GM21619 (cell line): Measurements from ENCODE around the gene COL5A3.
"Not testable (repeated sequence)": the region's sequence is repeated elsewhere in the genome, so short reads cannot be mapped to it uniquely, and the experiment has no call there.

Experiments used
- ATAC-seq: cut with Tn5 transposase; IDR thresholded peaks from one replicate; pipeline ENCODE4 v1.9.1; 2021; ENCODE audit not compliant: unreplicated experiment

COL5A3 gene

DNA sequence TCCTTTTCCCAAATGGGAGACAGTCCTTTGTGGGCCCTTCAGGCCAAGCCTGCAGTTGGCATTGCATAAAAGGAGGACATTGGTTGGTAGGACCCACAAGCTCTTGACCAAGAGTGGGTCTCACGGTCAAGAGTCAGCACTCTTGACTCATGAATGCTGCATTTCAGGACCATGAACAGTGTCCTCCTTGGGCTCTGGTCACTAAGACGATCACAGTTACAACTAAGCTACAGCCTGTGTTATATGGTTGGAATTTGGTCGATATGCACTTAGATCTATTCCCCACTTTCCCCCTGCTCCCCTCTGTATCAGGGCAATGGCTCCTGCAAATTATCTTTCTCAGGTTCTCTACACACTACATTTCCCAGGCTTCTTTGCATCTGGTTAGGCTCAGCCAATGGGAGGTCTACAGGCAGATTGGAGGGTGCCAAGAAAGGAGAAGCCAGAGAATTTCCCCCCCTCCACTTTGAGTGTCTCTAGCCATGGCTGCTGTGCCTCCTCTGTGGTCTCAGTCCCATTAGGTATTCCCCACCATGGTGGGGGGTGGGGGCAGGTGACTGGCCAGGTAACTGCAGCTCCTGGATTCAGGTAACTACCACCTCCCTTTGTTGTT is 70.9 kb downstream of the COL5A3 start:
- no peak for ATAC-seq

DNA sequence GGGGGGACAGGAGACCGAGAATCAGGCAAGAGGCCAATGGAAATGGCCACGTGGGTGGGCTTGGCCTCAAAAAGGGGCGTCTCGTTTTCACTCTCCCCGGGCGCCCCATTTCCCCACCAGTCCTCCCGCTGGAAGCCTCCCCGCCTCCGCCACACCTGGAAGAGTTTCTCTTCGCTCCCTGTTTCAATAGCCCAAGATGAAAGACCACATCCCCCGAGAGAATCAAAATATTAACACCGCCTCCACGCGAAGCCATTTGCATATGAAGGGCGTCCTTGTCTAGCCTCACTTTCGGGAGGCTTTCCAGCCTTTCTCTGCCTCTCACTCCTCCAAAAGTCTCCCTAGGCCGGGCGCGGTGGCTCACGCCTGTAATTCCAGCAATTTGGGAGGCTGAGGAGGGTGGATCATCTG is 73.3 kb downstream of the COL5A3 start:
- ATAC-seq: no peak

DNA sequence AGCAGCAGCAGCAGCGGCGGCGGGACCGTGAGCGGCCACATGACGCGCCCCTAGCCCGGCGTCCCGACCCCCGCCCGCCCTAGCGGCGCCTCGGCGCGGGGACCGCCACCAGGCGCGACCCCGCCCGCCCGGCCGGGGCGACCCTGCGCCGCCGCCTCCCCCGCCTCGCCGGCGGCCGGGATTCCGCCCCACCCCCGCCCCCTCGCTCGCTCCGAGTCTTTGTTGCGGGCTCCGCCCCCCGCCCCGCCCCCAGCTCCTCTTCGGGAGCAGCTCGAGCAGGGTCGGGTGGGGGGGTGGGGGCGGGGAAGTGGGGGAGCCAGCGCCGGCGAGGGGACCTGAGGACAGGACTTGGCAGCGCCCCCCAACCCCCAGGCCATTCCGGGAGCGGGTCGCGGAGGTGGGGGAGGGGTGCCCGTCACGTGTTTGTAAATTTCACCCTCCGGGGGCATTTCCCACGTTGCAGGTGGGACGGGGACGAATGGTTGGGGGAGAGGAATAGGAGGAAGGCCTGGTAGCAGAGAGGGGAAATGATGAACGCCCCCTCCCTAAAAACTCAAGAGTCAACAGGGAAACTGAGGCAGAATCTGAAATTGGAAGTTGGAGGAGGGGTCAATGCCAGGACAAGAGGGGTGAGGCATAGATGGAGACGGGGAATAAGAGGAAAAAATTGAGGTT is 73.8 kb downstream of the COL5A3 start, which contains the start of gene OLFM2:
TSS of gene OLFM2 (minus strand) at position 190 of the 675 bp plus-strand sequence. CDS start at position 41, 149 bp downstream.
- ATAC-seq: no peak

DNA sequence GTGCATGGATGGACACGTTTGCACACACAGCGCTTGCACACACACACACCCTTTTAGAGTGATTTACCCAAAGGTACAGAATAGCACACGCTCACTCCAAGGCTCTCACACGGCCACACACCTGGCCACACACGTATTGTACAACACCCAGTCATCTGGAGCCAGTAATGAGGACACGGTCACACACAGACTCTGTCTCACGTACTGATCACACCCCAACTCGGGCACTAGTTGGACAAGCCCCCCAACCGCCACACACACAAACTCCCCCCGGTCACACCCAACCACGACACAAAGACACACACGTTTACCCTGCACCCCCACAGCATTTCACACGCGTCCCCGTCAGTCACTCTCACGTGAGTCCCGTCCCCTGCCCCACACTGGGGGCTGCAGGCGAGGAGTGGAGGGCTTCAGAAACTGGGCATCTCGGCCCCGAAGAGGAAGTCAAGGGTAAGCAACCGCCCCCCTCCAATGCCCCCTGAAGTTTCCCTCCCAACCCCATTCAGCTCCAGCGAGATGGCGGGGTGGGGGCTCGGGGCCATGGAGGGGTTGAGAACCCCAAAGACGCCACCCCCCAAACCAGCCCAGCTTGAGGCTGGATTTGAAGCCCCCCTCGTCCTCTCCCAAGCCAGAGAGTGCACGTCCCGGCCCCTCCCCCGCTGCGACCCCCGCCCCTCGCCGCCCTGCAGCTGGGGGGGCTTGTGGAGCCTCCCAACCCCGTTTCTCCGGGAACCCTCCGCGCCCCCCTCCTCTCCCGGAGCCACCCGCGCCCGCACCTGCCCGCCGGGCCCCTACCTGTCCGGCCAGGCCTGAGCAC is 74.6 kb downstream of the COL5A3 start:
- ATAC-seq: no peak

DNA sequence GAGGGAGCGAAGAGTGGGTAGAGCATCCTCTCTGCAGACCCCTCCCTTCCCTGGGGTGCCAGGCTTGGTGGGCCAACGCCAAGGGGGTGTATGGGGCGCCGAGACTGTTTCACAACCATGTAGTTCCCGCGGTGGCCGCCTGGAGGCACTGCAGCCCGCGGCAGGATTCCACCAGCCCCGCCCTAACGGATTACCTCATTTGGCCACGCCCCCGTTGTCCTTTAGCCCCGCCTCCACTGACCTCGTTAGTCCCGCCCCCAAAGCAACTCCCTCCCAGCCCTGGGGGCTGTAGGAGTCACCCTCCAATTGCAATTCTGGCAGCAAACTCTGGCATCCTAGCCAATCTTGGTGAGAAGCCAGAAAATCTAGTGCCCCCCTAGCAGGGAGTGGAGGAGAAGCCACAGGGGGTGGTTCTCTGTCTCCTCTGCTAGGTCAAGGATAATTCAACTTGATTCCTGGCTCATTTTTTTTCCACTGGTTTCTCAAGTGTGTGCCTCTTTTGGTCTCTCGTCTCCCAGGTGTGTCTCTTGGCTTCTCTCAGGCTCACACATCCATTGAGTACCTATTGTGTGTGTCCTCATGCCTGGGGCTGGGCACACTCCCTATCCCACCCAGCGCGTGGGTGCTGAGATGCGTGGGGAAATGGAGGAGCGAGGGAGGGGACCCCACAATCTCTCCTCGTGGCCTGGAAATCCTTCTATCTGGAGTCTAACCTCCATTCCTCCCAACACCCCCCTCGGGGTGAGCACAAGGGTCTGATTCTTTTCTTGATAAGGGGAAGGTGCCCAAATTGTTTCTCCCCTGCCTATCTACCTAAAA is 76.0 kb downstream of the COL5A3 start:
- no peak for ATAC-seq

DNA sequence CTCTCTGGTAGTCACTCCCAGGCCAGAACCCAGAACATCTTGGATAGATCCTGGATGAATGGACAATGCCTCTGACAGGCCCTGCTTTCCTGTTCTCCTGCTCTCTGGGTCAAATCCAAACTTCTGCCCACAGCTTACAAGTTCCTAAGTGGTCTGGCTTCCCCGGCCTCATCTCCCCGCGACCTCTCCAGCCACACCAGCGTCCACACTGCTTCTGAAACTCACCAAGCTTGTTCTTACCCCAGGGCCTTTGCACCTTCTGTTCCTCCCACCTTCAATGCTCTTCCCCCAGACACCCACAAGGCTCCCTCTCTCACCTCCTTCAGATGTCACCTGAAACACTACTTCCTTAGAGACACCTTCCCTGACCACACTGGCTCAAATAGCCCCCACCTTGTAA is 77.5 kb downstream of the COL5A3 start:
- no peak for ATAC-seq

DNA sequence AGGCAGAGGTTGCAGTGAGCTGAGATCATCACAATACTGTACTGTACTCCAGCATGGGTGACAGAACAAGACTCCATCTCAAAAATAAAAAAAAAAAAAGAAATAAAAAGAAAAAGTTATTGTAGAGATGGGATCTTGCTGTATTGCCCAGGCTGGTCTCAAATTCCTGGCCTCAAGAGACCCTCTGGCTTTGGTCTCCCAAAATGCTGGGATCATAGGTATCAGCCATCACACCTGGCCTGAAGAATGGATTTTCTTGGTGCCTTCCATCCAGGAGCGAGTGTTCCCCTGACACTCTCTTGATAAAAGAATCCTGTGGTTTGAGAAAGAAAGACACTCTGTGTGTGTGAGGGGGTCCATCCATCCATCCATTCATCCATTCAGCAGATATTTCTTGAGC is 78.7 kb downstream of the COL5A3 start:
- ATAC-seq: no peak

DNA sequence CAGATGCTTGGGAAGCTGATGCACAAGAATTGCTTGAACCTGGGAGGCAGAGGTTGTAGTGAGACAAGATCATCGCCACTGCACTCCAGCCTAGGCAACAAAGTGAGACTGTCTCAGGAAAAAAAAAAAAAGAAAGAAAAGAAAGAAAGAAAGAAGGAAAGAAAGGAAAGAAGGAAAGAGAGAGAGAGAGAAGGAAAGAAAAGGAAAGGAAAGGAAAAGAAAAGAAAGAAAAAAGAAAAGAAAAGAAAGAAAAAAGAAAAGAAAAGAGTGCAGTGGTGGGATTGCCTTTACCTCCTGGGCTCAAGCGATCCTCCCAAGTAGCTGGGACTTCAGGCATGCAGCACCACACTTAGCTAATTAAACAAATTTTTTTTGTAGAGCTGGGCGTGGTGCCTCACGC is 86.9 kb downstream of the COL5A3 start:
- ATAC-seq: no peak

DNA sequence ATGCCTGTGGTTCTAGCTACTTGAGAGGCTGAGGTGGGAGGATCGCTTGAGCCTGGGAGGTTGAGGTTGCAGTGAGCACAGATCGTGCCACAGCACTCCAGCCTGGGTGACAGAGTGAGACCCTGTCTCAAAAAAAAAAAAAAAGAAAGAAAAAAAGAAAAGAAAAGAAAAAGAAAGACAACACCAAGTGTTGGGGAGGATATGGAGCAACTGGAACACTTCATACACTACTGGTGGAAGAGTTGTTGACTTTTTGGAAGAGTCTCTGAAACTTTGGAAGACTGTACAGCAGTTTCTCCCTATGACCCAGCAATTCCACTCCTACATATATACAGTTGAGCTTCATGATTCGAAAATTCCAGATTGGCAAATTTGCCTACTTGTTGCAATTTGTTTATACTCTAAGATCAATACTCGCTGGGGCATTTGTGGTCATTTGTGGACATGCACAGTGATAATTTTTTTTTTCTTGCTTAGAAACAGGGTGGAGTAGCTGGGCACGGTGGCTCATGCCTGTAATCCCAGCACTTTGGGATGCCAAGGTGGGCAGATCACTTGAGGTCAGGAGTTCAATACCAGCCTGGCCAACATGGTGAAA is 87.4 kb downstream of the COL5A3 start:
- not testable (repeated sequence) for ATAC-seq

DNA sequence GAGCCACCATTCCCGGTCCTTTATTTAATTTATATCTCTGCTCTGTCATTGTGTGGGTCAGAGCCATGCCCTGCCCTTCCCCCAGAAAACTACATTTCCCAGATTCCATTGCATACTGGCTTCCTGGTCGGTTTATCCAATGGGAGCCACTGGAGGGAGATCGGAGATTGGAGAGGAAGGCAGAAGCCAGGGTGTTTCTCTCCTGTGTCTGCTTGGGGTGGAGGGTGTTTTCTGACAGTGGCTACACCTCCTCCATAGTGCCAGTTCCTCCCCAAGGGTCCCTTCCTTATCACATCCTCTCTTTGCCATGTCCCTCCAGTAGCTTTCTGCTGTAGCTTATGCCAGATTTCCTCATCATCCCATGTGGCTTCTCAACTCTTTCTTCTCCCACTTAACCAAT is 93.0 kb downstream of the COL5A3 start:
- no peak for ATAC-seq

DNA sequence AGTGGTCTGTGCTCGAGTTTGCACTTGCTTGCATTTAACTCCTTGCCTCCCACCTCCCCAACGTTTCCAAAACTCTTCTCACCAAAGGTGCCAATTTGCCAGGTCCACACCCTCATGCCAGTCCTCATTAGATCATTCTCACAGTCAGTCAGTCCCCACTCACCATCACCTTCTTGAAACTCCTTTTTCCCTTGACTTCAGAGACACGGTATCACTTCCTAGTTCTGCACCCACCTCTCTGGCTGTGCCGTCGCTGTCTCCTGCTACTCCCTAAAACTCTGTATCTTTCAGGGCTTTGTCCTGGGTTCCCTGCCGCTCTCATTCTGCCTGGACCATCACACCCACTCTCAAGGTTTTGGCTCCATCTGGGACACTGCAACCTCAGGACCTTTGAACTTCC is 93.6 kb downstream of the COL5A3 start:
- ATAC-seq: no peak

DNA sequence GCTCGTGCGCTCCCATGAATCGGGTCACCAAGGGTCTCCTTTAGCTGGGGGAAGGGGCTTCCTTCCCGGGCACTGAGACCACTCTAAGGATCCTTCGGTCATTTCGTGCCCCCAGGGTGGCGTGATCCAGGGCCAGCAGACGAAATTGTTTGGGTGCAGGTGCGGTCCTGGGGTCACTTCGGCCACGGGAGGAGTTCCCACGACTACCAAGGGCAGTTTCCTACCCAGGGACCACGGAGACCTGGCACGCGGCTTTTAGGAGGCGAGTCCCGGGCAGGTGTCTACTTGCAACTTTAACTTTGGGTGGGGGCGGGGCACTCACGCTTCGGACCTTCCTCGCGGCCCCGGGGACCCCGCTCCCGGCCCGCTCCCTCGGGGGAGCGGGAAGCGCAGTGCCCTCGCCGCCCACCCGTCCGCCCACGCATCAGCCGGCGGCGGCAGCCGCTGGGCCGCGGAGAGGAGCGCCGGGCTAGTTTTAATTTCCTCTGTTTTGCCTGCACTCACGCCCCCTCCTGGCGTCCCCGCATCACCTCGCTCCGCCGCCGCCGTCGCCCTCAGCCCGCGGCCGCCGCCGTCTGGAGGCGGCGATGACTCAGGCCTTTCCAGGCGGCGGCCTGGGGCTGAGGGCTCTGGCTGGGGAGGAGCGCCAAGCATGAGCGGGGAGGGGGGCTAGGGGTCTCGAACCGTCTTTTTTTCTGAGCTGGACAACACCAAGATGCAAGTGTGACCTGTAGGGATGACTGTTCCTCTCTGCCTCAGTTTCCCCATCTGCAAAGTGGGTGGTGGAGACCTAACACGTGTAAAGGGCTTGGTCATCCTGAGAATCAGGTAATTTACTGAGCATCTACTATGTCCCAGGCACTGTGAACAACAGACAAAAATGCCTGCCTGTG is 95.7 kb downstream of the COL5A3 start:
- ATAC-seq: no peak

DNA sequence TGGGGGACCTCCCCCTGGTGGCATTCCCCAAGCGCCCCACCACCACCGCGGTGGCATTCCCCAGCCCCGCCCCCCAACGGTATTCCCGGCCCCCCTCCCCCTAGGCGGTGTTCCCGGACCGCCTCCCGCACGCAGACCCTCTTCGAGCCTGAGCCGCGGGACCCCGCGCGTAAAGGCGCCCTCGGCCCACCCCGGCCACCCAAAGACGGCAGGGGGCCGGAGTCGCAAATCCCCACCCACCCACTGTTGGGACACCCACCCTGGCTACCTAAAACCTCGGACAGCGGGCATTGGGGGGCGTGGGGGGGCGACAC is 96.3 kb downstream of the COL5A3 start:
- ATAC-seq: no peak

DNA sequence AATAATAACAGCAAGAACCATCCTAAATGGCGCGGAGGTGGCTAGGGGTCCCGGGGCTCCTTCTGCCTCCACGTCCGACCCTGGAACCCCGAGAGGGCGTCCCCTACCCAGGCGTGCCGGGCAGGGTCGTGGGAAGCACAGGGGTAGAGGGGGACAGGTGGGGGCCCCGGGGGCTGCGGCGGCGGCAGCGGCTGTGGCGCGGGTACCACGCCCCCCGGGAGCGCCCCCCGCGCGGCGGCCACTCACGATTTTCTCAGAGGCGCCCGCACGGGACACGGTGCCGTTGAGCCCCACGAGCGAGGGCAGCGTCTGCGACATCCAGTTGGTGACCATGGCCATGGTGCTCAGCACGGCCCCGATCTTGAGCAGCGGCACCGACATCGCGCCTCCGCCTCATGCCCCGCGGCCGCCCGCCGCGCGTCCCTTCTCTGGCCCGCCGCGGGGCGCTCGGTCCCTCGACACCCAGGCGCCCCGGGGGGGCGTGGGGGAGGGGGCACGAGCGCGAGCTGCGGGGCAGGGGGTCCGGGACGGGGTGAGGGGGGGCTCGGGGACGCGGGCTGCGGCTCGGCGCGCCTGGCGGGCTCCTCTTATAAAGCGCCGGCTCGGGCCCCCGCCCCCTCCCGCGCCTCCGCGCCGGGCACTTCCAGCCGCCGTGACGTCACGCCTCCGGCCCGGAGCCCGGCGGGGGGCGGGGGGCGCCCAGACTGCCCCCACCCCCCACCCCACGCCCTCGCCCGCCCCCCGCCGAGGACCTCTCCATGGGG is 96.9 kb downstream of the COL5A3 start:
- no peak for ATAC-seq

DNA sequence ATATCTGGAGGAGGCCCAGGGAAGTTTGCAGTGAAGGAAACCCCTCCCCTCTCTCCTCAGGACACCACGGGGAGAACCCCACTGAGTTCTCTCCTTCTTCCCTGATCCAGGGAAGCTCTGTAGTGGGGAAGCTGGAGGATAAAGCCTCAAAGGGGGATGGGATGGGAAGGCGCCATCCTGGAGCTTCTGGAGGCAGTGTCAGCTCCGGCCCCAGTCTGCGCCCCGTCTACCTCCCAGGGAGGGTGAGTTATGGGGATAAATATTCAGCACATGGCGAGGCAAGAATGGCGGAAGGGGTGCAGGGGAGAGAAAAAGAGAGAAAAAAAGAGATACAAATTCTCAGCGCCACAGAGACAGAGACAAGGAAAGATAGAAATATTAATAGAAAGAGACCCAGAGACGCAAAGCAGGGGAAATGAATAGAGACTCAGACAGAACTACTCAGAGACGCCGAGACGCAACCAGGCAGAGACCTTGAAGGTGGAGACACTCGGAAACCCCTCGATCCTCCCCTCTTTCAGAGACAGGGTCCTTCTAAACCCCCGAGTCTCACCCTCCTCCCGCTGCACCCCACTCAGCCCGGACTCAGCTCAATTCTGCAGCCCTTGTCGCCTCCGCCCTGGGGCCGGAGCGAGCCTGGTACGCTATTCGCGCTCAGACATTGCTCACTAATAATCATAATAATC is 97.6 kb downstream of the COL5A3 start:
- ATAC-seq: no peak

DNA sequence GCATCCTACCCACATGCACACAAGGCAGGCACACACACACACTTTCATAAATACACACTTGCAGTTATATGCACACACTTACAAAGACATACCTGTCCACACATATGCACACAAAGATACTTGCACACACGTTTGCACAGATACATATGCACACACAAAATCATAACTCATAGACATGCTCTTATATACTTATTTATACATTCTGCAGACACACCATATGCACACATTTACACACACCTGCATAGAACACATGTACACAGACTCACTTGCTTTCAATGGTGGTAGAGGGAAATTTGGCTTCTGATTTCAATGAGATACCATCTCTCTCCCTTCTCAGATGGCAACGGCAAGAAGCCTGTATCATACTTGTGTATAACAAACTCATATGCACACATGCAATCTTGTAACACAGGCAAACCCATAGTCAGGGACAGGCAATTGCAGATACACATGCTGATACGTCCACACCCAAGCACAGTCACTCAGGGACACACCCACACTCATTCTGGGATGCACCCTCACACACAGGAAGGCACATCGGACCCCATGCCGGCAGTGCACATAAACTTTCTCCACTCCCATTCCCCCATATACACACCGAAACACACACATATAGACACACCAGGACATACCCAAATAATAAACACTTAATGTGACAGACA is 98.6 kb downstream of the COL5A3 start:
- no peak for ATAC-seq

DNA sequence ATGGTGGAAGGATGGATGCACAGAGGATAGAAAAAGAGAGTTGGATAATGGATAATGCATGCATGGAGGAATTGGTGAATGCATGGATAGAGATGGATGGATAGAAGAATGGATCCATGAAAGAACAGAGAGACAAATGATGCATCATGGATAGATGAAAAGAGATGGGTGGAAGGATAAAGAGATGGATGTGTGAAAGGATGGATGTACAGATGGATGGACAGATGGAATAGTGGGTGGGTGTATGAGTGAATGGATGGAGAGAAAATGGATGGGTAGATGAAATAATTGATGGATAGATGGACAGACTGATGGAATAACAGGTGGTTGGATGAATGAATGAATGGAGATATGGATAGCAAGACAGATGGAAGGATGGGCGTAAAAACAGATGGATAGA is 99.7 kb downstream of the COL5A3 start:
- no peak for ATAC-seq
